GM13977 (cell line): ENCODE data around the gene DYNC1LI2.

Source experiments
- DNase-seq: peaks from one replicate; pipeline ENCODE4 v3.0.0; 2012; ENCODE audit warnings: low spot score
- CTCF ChIP-seq: IDR thresholded peaks from 2 replicates; pipeline ENCODE4 v1.5.1; 2012; ENCODE audit warnings: mild to moderate bottlenecking, control low read depth; ENCODE audit not compliant: insufficient read depth; ENCODE audit errors: extremely low read depth, missing control alignments
- in situ Hi-C: fragments of 300-500 bp; cut with MboI; formaldehyde crosslinking; loops from one replicate; pipeline ENCODE4 v1.12.0; 2022; ENCODE audit warnings: low sequenced_read_pairs, low pct_unique_long_range_greater_than_20kb, mixed read lengths, inconsistent platforms; ENCODE audit not compliant: unreplicated experiment

The DYNC1LI2 gene

DNA sequence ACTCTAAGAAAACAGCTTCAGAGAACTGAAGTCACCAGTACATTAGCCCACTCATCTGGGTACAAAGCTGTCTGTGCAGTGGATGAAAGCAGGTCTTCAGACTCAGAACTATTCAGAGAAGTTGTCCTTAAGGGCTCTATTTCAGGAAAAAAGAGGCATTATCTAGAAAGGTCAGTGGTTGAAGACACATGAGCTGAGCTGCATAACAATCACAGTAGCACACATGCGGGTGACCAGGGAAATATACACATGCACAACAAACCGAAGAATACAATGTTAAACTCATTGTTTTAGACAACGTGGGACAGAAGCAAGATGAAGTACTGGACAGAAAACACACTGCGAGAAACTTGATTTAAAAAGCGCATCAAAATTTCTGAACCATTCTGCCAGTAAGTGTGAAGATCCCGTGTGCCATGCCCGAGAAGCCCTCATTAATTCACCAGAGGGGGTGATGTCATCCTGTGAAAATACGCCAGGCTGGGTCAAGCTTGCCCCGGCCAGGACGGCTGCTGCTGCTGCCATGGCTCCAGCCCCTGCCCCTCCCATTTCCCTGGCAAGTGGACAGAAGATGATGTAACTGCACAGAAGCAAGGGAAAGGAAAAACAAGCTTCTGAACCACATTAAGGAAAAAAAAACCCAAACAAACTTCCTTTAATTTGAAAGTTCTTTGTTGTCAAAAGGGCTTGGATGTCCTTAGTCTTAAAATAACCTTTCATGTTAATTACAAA, 10.1 kb downstream of the DYNC1LI2 start:
- TF ChIP-seq CTCF: no peak
- in situ Hi-C loops: loop anchor here (25.0 kb wide), 1 partner anchor 329 kb away; no protein-coding TSS in a partner anchor
- DNase-seq: no peak

- DNase-seq: no peak
- TF ChIP-seq CTCF: no peak
- in situ Hi-C loops: loop anchor here (25.0 kb wide), 1 partner anchor 328 kb away; no protein-coding TSS in a partner anchor
Measured at GRCh38 chr16:66740533-66740932, 10.9 kb downstream of the DYNC1LI2 start.

DNA sequence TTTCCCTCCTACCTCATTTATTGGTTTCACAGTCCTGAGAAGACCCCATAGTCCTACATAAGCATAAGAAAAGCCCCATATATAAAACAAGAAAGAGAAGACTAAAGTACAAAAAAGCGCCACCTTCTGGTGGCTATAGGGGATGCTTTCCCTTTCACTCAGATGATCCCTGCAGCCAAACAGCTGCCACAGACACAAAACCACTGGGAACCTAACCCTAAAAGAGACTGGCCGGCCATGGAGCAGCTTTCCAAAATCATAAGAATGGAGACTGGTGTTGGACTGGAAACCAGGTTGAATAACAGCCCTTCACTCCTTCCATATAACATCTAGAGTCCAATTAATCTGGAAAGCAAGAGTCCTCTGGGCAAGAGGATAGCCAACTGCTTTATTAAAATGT, 11.4 kb downstream of the DYNC1LI2 start:
- peak; percentile 64 for DNase-seq
- TF ChIP-seq CTCF: peak; percentile 66
- in situ Hi-C loops: loop anchor here (25.0 kb wide), 1 partner anchor 328 kb away; no protein-coding TSS in a partner anchor

GRCh38 chr16:66735891-66736290, 15.5 kb downstream of the DYNC1LI2 start:
- in situ Hi-C loops: loop anchor here (25.0 kb wide), 1 partner anchor 324 kb away; no protein-coding TSS in a partner anchor
- no peak for TF ChIP-seq CTCF

GRCh38 chr16:66731101-66731500, 20.3 kb downstream of the DYNC1LI2 start:
- in situ Hi-C loops: loop anchor here (25.0 kb wide), 1 partner anchor 319 kb away; no protein-coding TSS in a partner anchor
- DNase-seq: no peak
- TF ChIP-seq CTCF: no peak

More at GRCh38 chr16:66735891-66736290, 15.5 kb downstream of the DYNC1LI2 start:
- DNase-seq: no peak

DNA sequence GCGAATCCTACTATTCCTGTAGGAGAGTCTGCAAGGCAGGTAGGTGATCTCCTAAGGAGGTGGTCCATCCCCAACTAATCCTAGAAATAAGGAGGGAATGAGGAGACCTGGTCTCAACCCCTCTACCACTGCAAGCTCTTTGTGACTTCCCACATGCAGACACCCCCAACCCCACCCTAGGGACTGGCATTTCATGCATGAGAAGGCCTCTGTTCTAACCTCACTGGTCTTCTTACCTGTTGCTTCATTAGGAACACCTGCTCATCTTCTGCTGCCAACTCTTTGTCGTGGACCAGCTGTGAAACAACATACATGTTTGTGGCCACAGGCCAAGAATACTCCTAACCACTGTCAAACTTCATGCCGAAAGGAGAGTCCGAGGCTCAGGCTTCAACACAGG, 22.6 kb downstream of the DYNC1LI2 start:
- DNase-seq: no peak
- in situ Hi-C loops: loop anchor here (25.0 kb wide), 1 partner anchor 317 kb away; no protein-coding TSS in a partner anchor

More for the DNA sequence above, 22.6 kb downstream of the DYNC1LI2 start:
- no peak for TF ChIP-seq CTCF
